ENCODE data around the gene CRYBA2.

Gene CRYBA2

GRCh38 chr2:218952160-218952559 lies 41.1 kb downstream of the CRYBA2 start:
- DNase-seq: no peak

- no peak for DNase-seq
These were observed 46.6 kb downstream of the CRYBA2 start for GRCh38 chr2:218946621-218947020.

GRCh38 chr2:218944759-218945404 lies 48.3 kb downstream of the CRYBA2 start:
- no peak for DNase-seq

Measured in RPMI8226 (cell line).